Heart left ventricle (tissue), 16 donors: Measurements from ENCODE around the gene ARL6IP1. TPM values are rescaled to one million over a fixed set of nuclear protein-coding genes. Genes with fewer than 3 reads are reported as not detected.

Experiments used
- ATAC-seq, 4 donors: fragments of 200-7000 bp; cut with Tn5 transposase; one replicate each; pipeline ENCODE4 v1.9.1; 2020 to 2022; ENCODE audit warnings: moderate library complexity in 4 of 4, mild to moderate bottlenecking in 3 of 4, moderate number of reproducible peaks in 1 of 4
- DNase-seq, 5 donors: peaks; one replicate each; pipeline ENCODE4 v3.0.0-alpha.2; 2020
- H3K27ac ChIP-seq, 12 donors: fragments of 200-600 bp; sonication (generic) in 4 of 12; one replicate each; pipeline versions ENCODE4 v1.5.0 to v1.8.0; 2016 to 2022; ENCODE audit warnings: mild to moderate bottlenecking in 2 of 12
- H3K27me3 ChIP-seq, 9 donors: fragments of 200-600 bp; sonication (generic) in 2 of 9; one replicate each; pipeline versions ENCODE4 v1.5.1 to v1.8.0; 2016 to 2022; ENCODE audit warnings: mild to moderate bottlenecking in 3 of 9
- H3K36me3 ChIP-seq, 9 donors: fragments of 200-600 bp; sonication (generic) in 2 of 9; one replicate each; pipeline versions ENCODE4 v1.5.0 to v1.8.0; 2018 to 2022; ENCODE audit warnings: mild to moderate bottlenecking in 2 of 9
- H3K4me1 ChIP-seq, 12 donors: fragments of 200-600 bp; sonication (generic) in 4 of 12; one replicate each; pipeline versions ENCODE4 v1.5.0 to v1.8.0; 2016 to 2022; ENCODE audit warnings: mild to moderate bottlenecking in 3 of 12
- H3K4me3 ChIP-seq, 12 donors: fragments of 200-600 bp; sonication (generic) in 4 of 12; one replicate each; pipeline versions ENCODE4 v1.5.0 to v1.8.0; 2017 to 2022; ENCODE audit warnings: mild to moderate bottlenecking in 9 of 12, moderate library complexity in 4 of 12
- H3K9me3 ChIP-seq, 12 donors: fragments of 200-600 bp; sonication (generic) in 4 of 12; one replicate each; pipeline versions ENCODE4 v1.5.0 to v1.8.0; 2016 to 2022; ENCODE audit warnings: mild to moderate bottlenecking in 1 of 12
- CTCF ChIP-seq, 12 donors: fragments of 200-600 bp; sonication (generic) in 4 of 12; IDR thresholded peaks; one replicate each; pipeline versions ENCODE4 v1.5.0 to v1.8.0; 2018 to 2022; ENCODE audit warnings: antibody characterized with exemption in 12 of 12, mild to moderate bottlenecking in 5 of 12
- POLR2A ChIP-seq, 2 donors: fragments of 450-650 bp; IDR thresholded peaks; one replicate each; pipeline ENCODE4 v1.6.1; 2017; ENCODE audit warnings: antibody characterized with exemption in 2 of 2, mild to moderate bottlenecking in 2 of 2, moderate library complexity in 2 of 2
- WGBS, 4 donors: extraction: QIAGEN DNeasy Blood & Tissue Kit in 2 of 4; methylation state at CpG; one replicate each; pipeline versions ENCODE4 v1.1.5 to v1.1.7; 2013 to 2018; 5-methylcytosine and 5-hydroxymethylcytosine counted together
- intact Hi-C, 10 donors: fragments of 100-400 bp; cut with DNase I; formaldehyde crosslinking; loops; one replicate each; pipeline versions ENCODE4 v1.11.1 to v1.14.2; 2022
- polyA plus RNA-seq, 2 donors: library from polyadenylated mRNA; stranded (reverse); fragments of 200-250 nt; gene quantifications; one replicate each; pipeline ENCODE4 v1.2.3, GENCODE V29; 2013
- total RNA-seq, 9 donors: library from RNA; depleted of rRNA in 2 of 9; stranded (reverse); fragments of >200 nt in 2 of 9; fragmentation: NEBNext Ultra II Directional in 3 of 9; extraction: Animal tissue kit (Norgen Biotek cat#: 25700) in 3 of 9; gene quantifications; one replicate each; pipeline versions ENCODE4 v1.1.0 to v1.2.4, GENCODE V29; 2016 to 2023
- donor health status: ischemic (EF 13 %, LVEDD 7.1; RV severe dilation, severe dysfunction).
- donor health status: healthy with polysubstance abuse.
- donor health status: DM: no; HTN: yes; CAD: no.
- donor health status: DM: no; HTN: no; CAD: no.
- donor health status: ischemic (EF 25% LVEDD 6.9; RV normal size, moderate dysfunction).
- donor health status: ischemic (EF 25% LVEDD 5.7; RV mildly dilated, moderate dysfunction).
- donor health status: healthy.
- donor health status: DM: yes; HTN: yes; CAD: no.
- donor health status: ischemic (EF 35%, LVEDD 5.7; RV mildly dilated, moderate dysfunction).
- donor health status: nonischemic (EF 11% LVEDD 7.7; RV severe dilation, severe dysfunction).
- donor health status: DM: yes; HTN: yes; CAD: no.
- donor health status: PGD.
- donor health status: ischemic (EF 29% LVEDD 5.4; RV normal size, mild dysfunction).
- donor health status: nonischemic (EF 23%, LVEDD 6.1; RV moderate dilation, normal function).

The ARL6IP1 gene
- total and polyA plus RNA-seq, 11 donors: 16.5 to 63.2 (median 22.9) TPM

- no peaks in the 10 kb centered on the region for H3K9me3 ChIP-seq
- DNase-seq: no peak
- peaks cover 0 to 42% (median 14%) of the 10 kb centered on the region in 12 donors for H3K4me1 ChIP-seq
- intact Hi-C loops: loop anchor here in 4 of 10 donors (10.0 kb wide), 3 partner anchors 149 to 259 kb away; partner anchors contain the start of gene COQ7 (in 3 of the 4)
- no peaks in the 10 kb centered on the region for H3K27me3 ChIP-seq
- ATAC-seq: no peak
- 26 to 34% (median 27%) methylated on average over 2 of the region's 2 CpGs for WGBS, 4 donors
- peaks cover 0 to 51% (median 36%) of the 10 kb centered on the region in 9 donors for H3K36me3 ChIP-seq
- TF ChIP-seq CTCF (IDR thresholded peaks at IDR 0.05) (no peak), POLR2A (IDR thresholded peaks at IDR 0.05) (no peak)
- H3K4me3 ChIP-seq: no peak overlapping the region
- peak overlapping the region in 1 of 12 donors; percentile 79 for H3K27ac ChIP-seq
Observed at GRCh38 chr16:18805257-18805773, 4.0 kb upstream of the ARL6IP1 start.

- no peak overlapping the region for H3K4me3 ChIP-seq
- no peaks in the 10 kb centered on the region for H3K27me3 ChIP-seq
- H3K9me3 ChIP-seq: no peaks in the 10 kb centered on the region
- H3K36me3 ChIP-seq: peaks cover 0 to 43% (median 29%) of the 10 kb centered on the region in 9 donors
- DNase-seq: no peak
- TF ChIP-seq CTCF (IDR thresholded peaks at IDR 0.05) (no peak), POLR2A (IDR thresholded peaks at IDR 0.05) (no peak)
- intact Hi-C loops: loop anchor here in 7 of 10 donors (5.0 to 10.0 kb wide), 4 partner anchors 150 to 260 kb away; partner anchors contain the start of gene COQ7 (in 3 of the 7)
- ATAC-seq: no peak
- peak overlapping the region in 8 of 12 donors; percentile 1 to 79 (median 36) for H3K27ac ChIP-seq
- H3K4me1 ChIP-seq: peaks cover 3 to 50% (median 22%) of the 10 kb centered on the region in 12 donors
- WGBS, 4 donors: 39 to 54% (median 48%) methylated on average over 3 of the region's 3 CpGs
Observed at GRCh38 chr16:18804540-18804939, 3.2 kb upstream of the ARL6IP1 start.

GRCh38 chr16:18803569-18804462 lies 2.5 kb upstream of the ARL6IP1 start:
- intact Hi-C loops: loop anchor here in 7 of 10 donors (5.0 to 10.0 kb wide), 4 partner anchors 151 to 261 kb away; partner anchors contain the start of gene COQ7 (in 3 of the 7)
- DNase-seq: no peak
- H3K36me3 ChIP-seq: peaks cover 0 to 36% (median 21%) of the 10 kb centered on the region in 9 donors
- H3K9me3 ChIP-seq: no peaks in the 10 kb centered on the region
- no peak overlapping the region for H3K4me3 ChIP-seq
- TF ChIP-seq CTCF (IDR thresholded peaks at IDR 0.05) (no peak), POLR2A (IDR thresholded peaks at IDR 0.05) (no peak)
- peak overlapping the region in 9 of 12 donors; percentile 1 to 79 (median 36) for H3K27ac ChIP-seq
- no peaks in the 10 kb centered on the region for H3K27me3 ChIP-seq
- WGBS, 4 donors: 57 to 74% (median 66%) methylated on average over 5 of the region's 5 CpGs
- peaks cover 3 to 57% (median 28%) of the 10 kb centered on the region in 12 donors for H3K4me1 ChIP-seq
- no peak for ATAC-seq
